ENCODE results near the gene CHDH. TPM values are rescaled to one million over a fixed set of nuclear protein-coding genes. Genes with fewer than 3 reads are reported as not detected.

The CHDH gene
- total RNA-seq, 4 donors from 2014 or later, result 36.5 to 114 (median 53.7) TPM

DNA sequence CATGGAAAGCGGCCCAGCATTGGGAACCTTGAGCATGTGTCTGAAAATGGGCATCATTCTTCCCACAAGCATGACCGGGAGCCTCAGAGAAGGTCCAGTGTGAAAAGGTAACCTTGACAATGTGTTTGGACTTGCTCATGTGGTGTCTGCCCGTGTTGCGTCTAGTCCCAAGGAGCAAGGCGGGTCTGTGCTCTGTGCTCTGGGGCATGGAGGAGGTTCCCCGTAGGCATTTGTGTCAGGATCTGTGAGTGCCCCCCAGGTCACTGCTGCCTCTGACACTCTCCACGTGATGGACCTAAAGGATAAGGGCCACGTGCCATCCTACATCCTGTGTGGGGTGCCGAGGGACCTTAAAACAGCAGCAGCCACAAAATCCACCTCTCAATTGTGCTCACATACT, 44.9 kb downstream of the CHDH start:
- Histone ChIP-seq H3K9me3 (no peaks in the 10 kb centered on the region), H3K36me3 (no peaks in the 10 kb centered on the region), H3K27ac (no peak overlapping the region), H3K27me3 (no peaks in the 10 kb centered on the region), H3K4me3 (no peak overlapping the region), H3K4me1 (peaks cover 0 to 2% (median 2%) of the 10 kb centered on the region in 4 donors)
- intact Hi-C loops (cut with DNase I; ENCODE audit: low total_unique reads) (no loop called here), in situ Hi-C loops (cut with MboI; ENCODE audit: low pct_ligation_motif_present in 1 of 4, low pct_unique_long_range_greater_than_20kb in 1 of 4, low sequenced_read_pairs in 3 of 4) (no loop called here)
- no peak for DNase-seq
- 87% methylated on average over 9 of the region's 9 CpGs; no CpG with 5 or more reads in 1 of the 2 donors for WGBS, 2 donors (ENCODE audit: low coverage in 1 of 2)
- TF ChIP-seq, protein P1, sequence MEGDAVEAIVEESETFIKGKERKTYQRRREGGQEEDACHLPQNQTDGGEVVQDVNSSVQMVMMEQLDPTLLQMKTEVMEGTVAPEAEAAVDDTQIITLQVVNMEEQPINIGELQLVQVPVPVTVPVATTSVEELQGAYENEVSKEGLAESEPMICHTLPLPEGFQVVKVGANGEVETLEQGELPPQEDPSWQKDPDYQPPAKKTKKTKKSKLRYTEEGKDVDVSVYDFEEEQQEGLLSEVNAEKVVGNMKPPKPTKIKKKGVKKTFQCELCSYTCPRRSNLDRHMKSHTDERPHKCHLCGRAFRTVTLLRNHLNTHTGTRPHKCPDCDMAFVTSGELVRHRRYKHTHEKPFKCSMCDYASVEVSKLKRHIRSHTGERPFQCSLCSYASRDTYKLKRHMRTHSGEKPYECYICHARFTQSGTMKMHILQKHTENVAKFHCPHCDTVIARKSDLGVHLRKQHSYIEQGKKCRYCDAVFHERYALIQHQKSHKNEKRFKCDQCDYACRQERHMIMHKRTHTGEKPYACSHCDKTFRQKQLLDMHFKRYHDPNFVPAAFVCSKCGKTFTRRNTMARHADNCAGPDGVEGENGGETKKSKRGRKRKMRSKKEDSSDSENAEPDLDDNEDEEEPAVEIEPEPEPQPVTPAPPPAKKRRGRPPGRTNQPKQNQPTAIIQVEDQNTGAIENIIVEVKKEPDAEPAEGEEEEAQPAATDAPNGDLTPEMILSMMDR (IDR thresholded peaks at IDR 0.05), result no peak
- TF ChIP-seq POLR2AphosphoS5 (IDR thresholded peaks at IDR 0.05) (no peak), EP300 (IDR thresholded peaks at IDR 0.05; ENCODE audit: low read depth) (no peak), POLR2A (IDR thresholded peaks at IDR 0.05) (no peak)

DNA sequence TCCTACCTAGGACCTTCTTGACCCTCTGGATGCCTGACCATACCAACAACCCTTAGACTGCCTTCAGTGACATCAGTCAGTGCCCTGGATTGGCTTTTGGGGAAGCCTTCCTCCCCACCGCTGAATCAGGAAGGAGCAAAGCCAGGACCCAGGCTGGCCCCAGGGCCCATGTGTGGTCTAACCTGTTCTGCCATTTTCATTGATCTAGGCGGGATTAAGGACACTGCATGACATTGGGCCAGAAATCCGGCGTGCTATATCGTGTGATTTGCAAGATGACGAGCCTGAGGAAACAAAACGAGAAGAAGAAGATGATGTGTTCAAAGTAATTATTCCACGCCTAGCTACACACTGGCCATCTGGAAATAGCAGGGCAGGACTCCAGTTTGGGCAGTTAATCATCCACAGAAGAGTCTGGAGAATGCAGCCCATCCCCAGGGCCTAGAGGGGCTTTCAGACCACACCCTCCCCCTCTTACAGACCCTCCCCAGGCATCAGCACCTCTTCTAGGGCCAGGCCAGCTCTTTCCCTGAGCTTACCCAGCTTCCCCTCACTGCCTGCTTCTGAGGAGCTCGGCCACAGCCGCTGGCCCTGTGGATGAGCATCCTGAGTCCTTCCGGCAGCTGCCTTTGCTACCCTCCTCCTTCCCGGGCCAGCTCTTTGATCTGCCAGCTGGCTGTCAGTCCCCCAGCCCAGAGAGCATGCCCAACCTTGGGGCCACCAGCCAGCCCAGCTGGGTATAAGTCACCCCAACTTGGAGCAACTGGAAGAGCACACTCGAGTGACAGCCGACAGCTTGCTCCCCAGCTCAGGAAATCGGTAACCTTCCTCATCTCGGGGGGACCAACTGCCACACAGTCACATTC, 45.9 kb downstream of the CHDH start:
- DNase-seq, result no peak
- no peak overlapping the region for H3K27ac ChIP-seq
- H3K9me3 ChIP-seq, result no peaks in the 10 kb centered on the region
- H3K4me1 ChIP-seq, result no peaks in the 10 kb centered on the region
- WGBS, 2 donors (ENCODE audit: low coverage in 1 of 2), result 82 to 83% methylated on average over 4 to 16 of the region's 16 CpGs
- H3K36me3 ChIP-seq, result no peaks in the 10 kb centered on the region
- TF ChIP-seq EP300 (IDR thresholded peaks at IDR 0.05; ENCODE audit: low read depth), result no peak
- TF ChIP-seq, protein P1 (IDR thresholded peaks at IDR 0.05), result no peak
- no peak for TF ChIP-seq POLR2AphosphoS5 (IDR thresholded peaks at IDR 0.05)
- no peak for TF ChIP-seq POLR2A (IDR thresholded peaks at IDR 0.05)
- no peak overlapping the region for H3K4me3 ChIP-seq
- intact Hi-C loops (cut with DNase I; ENCODE audit: low total_unique reads) (no loop called here), in situ Hi-C loops (cut with MboI; ENCODE audit: low pct_ligation_motif_present in 1 of 4, low pct_unique_long_range_greater_than_20kb in 1 of 4, low sequenced_read_pairs in 3 of 4) (no loop called here)
- no peaks in the 10 kb centered on the region for H3K27me3 ChIP-seq

DNA sequence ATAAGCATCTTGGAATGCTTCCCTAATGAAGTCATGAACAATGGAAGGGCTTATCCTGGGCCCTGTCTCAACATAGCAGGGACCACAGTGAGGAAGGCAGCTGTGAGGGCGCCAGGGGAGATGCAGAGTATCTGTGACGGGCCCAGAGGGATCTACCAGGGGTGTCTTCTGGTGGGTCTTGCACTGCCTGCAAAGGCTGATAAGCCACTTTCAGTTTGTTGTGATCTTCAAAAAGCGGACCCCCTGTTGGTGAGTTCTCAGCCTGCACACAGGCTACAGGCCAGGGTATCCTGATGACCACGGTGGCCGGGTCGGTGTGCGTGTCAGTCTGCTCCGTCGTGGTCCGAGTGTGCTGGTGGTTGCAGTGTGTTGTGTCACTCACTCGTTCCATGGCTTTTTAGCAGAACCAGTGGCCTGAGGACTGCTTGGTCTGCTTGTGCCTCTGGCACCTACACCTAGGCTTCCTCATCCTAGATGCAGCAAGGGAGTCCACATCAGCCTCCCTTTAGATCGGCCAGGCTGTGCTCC, 46.8 kb downstream of the CHDH start:
- in situ Hi-C loops (cut with MboI; ENCODE audit: low pct_ligation_motif_present in 1 of 4, low pct_unique_long_range_greater_than_20kb in 1 of 4, low sequenced_read_pairs in 3 of 4), result no loop called here
- Histone ChIP-seq H3K4me1 (no peaks in the 10 kb centered on the region), H3K27ac (no peak overlapping the region), H3K36me3 (no peaks in the 10 kb centered on the region), H3K9me3 (no peaks in the 10 kb centered on the region), H3K27me3 (no peaks in the 10 kb centered on the region), H3K4me3 (no peak overlapping the region)
- no peak for DNase-seq
- WGBS, 2 donors (ENCODE audit: low coverage in 1 of 2), result 80 to 96% methylated on average over 1 to 12 of the region's 12 CpGs
- TF ChIP-seq EP300 (IDR thresholded peaks at IDR 0.05; ENCODE audit: low read depth) (no peak), POLR2A (IDR thresholded peaks at IDR 0.05) (no peak)
- intact Hi-C loops (cut with DNase I; ENCODE audit: low total_unique reads), result no loop called here

DNA sequence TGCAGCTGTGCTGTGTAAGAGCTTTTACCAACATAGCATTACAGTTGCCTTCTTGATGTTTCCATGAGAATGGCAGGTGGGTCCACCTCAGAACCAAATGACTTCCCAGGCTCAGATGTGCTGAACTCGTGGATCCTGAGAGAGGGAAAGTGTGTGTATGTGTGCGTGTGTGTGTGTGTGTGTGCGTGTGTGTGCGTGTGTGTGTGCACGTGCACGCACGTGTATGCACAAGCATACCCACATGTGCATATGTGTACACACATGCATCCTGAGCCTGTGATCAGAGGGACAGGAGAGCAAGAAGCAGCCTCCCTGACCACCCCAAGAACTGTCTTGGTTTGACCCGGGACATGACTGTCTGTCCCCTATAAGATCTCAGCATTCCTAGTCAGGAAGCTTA, 48.1 kb downstream of the CHDH start:
- intact Hi-C loops (cut with DNase I; ENCODE audit: low total_unique reads) (no loop called here), in situ Hi-C loops (cut with MboI; ENCODE audit: low pct_ligation_motif_present in 1 of 4, low pct_unique_long_range_greater_than_20kb in 1 of 4, low sequenced_read_pairs in 3 of 4) (no loop called here)
- H3K27me3 ChIP-seq, result no peaks in the 10 kb centered on the region
- H3K4me3 ChIP-seq, result no peak overlapping the region
- H3K9me3 ChIP-seq, result no peaks in the 10 kb centered on the region
- H3K4me1 ChIP-seq, result no peaks in the 10 kb centered on the region
- TF ChIP-seq POLR2AphosphoS5 (IDR thresholded peaks at IDR 0.05) (no peak), POLR2A (IDR thresholded peaks at IDR 0.05) (no peak), EP300 (IDR thresholded peaks at IDR 0.05; ENCODE audit: low read depth) (no peak)
- TF ChIP-seq, protein P1 (IDR thresholded peaks at IDR 0.05), result no peak
- WGBS, 2 donors (ENCODE audit: low coverage in 1 of 2), result 82% methylated on average over 8 of the region's 8 CpGs; no CpG with 5 or more reads in 1 of the 2 donors
- H3K27ac ChIP-seq, result no peak overlapping the region
- DNase-seq, result no peak
- H3K36me3 ChIP-seq, result no peaks in the 10 kb centered on the region
